H1 (cell line): ENCODE data around the gene TMC3. TPM values are rescaled to one million over a fixed set of nuclear protein-coding genes. Genes with fewer than 3 reads are reported as not detected.

Source experiments
- CHD7 ChIP-seq: fragments of 300-600 bp; sonication (generic); IDR thresholded peaks from 2 replicates; pipeline ENCODE4 v1.7.1; 2012; ENCODE audit warnings: low read length, moderate library complexity, mild to moderate bottlenecking, inconsistent platforms; ENCODE audit not compliant: insufficient replicate concordance
- GTF2F1 ChIP-seq: IDR thresholded peaks from 2 replicates; pipeline ENCODE4 v1.6.1; 2012; ENCODE audit warnings: low read depth, low read length, improper control_type of control experiment, borderline replicate concordance
- MAX ChIP-seq: IDR thresholded peaks from 2 replicates; pipeline ENCODE4 v1.6.1; 2012; ENCODE audit warnings: inconsistent platforms
- RFX5 ChIP-seq: IDR thresholded peaks from 2 replicates; pipeline ENCODE4 v1.6.1; 2011; ENCODE audit warnings: low read depth, low read length, improper control_type of control experiment, borderline replicate concordance
- SIN3A ChIP-seq, 2 experiments: IDR thresholded peaks in 1 of 2; conservative IDR thresholded peaks in 1 of 2; 2 replicates each; pipeline ENCODE4 v1.6.1; 2011 to 2012; ENCODE audit warnings: low read length in 2 of 2, improper control_type of control experiment in 1 of 2, low read depth in 1 of 2, mild to moderate bottlenecking in 1 of 2
- polyA plus RNA-seq, 7 experiments: library from polyadenylated mRNA; depleted of rRNA in 3 of 7; stranded (reverse) in 5 of 7; unstranded in 2 of 7; fragments of >200 nt in 5 of 7; fragments of 200-250 nt in 2 of 7; gene quantifications; 1 replicate in 5 of 7; 2 replicates in 1 of 7; 4 replicates in 1 of 7; pipeline versions ENCODE4 v1.2.1 to v1.2.3, GENCODE V29; 2011 to 2013; ENCODE audit warnings: missing spikeins in 2 of 7, mixed read lengths in 2 of 7
- total RNA-seq: library from RNA; stranded (reverse); fragmentation: NEBNext Ultra II Directional; extraction: Animal tissue kit (Norgen Biotek cat#: 25700); gene quantifications from 2 replicates; pipeline ENCODE4 v1.2.1, GENCODE V29; 2021

TMC3 gene
- total and polyA plus RNA-seq, 2 of the 8 experiments (the other 6 are each of a cell fraction or from before 2014, with no cell fraction given), result not detected

GRCh38 chr15:81338170-81339007 is 35.6 kb downstream of the TMC3 start (continued):
- TF ChIP-seq MAX (no peak), CHD7 (no peak), RFX5 (no peak), GTF2F1 (no peak), SIN3A (conservative IDR thresholded peaks at IDR 0.05 in 1 of 2, IDR thresholded peaks at IDR 0.05 in 1 of 2; ENCODE audit: low read depth in 1 of 2, low read length in 2 of 2) (no peak)
